K562 (cell line): ENCODE measurements around the gene OVCH2. TPM values are rescaled to one million over a fixed set of nuclear protein-coding genes. Genes with fewer than 3 reads are reported as not detected.
A peak's percentile ranks its signal among the peaks of the same experiment; 100 is the strongest.

Experiments used
- CEBPG ChIP-seq, 3 experiments: fragments of 200-800 bp in 1 of 3; sonication (Bioruptor generic) in 1 of 3; sonication (generic) in 1 of 3; formaldehyde crosslinking in 1 of 3; IDR thresholded peaks in 2 of 3; conservative IDR thresholded peaks in 1 of 3; 2 replicates each; pipeline versions ENCODE4 v1.6.1 to v1.8.0; 2016 to 2022; ENCODE audit warnings: missing compliant biosample characterization in 2 of 3, missing genetic modification characterization in 2 of 3, mild to moderate bottlenecking in 1 of 3, missing genetic modification reagents in 1 of 3
- ETV6 ChIP-seq, 3 experiments: fragments of 150-350 bp in 1 of 3; sonication (generic) in 1 of 3; formaldehyde crosslinking in 1 of 3; IDR thresholded peaks; 2 replicates each; pipeline versions ENCODE4 v1.6.1 to v1.8.0; 2014 to 2022; ENCODE audit warnings: borderline replicate concordance in 2 of 3, low read depth in 2 of 3, antibody characterized with exemption in 1 of 3, low read length in 1 of 3, mild to moderate bottlenecking in 1 of 3, missing genetic modification reagents in 1 of 3
- JUND ChIP-seq, 2 experiments: IDR thresholded peaks; 2 replicates in 1 of 2; 3 replicates in 1 of 2; pipeline ENCODE4 v1.6.1; 2011; ENCODE audit warnings: borderline replicate concordance in 2 of 2, low read depth in 2 of 2, low read length in 2 of 2, improper control_type of control experiment in 1 of 2, missing biosample characterization in 1 of 2, missing genetic modification characterization in 1 of 2, missing genetic modification reagents in 1 of 2
- KLF6 ChIP-seq: fragments of 250-450 bp; sonication (Bioruptor Pico); IDR thresholded peaks from 2 replicates; pipeline ENCODE4 v1.4.0; 2020; ENCODE audit warnings: mild to moderate bottlenecking, moderate library complexity, borderline replicate concordance
- RAD21 ChIP-seq, 2 experiments: fragments of 250-450 bp in 1 of 2; fragments of 450-650 bp in 1 of 2; sonication (Bioruptor Pico) in 1 of 2; formaldehyde crosslinking in 1 of 2; IDR thresholded peaks in 1 of 2; conservative IDR thresholded peaks in 1 of 2; 2 replicates each; pipeline versions ENCODE4 v1.4.0 to v1.8.0; 2020 to 2022; ENCODE audit warnings: mild to moderate bottlenecking in 2 of 2, moderate library complexity in 1 of 2
- SMARCE1 ChIP-seq: fragments of 450-650 bp; IDR thresholded peaks from 2 replicates; pipeline ENCODE4 v1.7.1; 2016; ENCODE audit warnings: mild to moderate bottlenecking
- SPI1 ChIP-seq: IDR thresholded peaks from 2 replicates; pipeline ENCODE4 v1.6.1; 2011; ENCODE audit warnings: low read depth, low read length, control low read depth, borderline replicate concordance
- TEAD2 ChIP-seq: fragments of 450-650 bp; IDR thresholded peaks from 2 replicates; pipeline ENCODE4 v1.6.1; 2016; ENCODE audit warnings: missing genetic modification characterization, control low read depth, missing compliant biosample characterization
- polyA plus RNA-seq, 8 experiments: library from polyadenylated mRNA; depleted of rRNA in 4 of 8; stranded (reverse) in 5 of 8; unstranded in 3 of 8; fragments of >200 nt; fragmentation: Nextera tagmentation in 2 of 8; fragmentation: Illumina TruSeq in 1 of 8; extraction: Ambion mirVana in 2 of 8; extraction: Trizol in 1 of 8; gene quantifications; 2 replicates each; pipeline versions ENCODE4 v1.2.1 to v1.2.3, GENCODE V29; 2011 to 2014; ENCODE audit warnings: inconsistent platforms in 1 of 8, missing spikeins in 1 of 8
- total RNA-seq, 7 experiments: library from RNA; depleted of rRNA in 6 of 7; stranded (reverse); fragments of >200 nt in 6 of 7; fragmentation: Illumina TruSeq in 2 of 7; extraction: Trizol in 2 of 7; gene quantifications; 2 replicates each; pipeline versions ENCODE4 v1.2.1 to v1.2.3, GENCODE V29; 2011 to 2021; ENCODE audit warnings: low replicate concordance in 1 of 7
- TF ChIP-seq, protein P1 (sequence below): fragments of 450-650 bp; IDR thresholded peaks from 2 replicates; pipeline ENCODE4 v1.7.1; 2018; ENCODE audit warnings: mild to moderate bottlenecking, low read depth; ENCODE audit not compliant: partially characterized antibody

Gene OVCH2
- total and polyA plus RNA-seq, 9 of the 15 experiments (the other 6 are each of a cell fraction or from before 2014, with no cell fraction given) = not detected

DNA sequence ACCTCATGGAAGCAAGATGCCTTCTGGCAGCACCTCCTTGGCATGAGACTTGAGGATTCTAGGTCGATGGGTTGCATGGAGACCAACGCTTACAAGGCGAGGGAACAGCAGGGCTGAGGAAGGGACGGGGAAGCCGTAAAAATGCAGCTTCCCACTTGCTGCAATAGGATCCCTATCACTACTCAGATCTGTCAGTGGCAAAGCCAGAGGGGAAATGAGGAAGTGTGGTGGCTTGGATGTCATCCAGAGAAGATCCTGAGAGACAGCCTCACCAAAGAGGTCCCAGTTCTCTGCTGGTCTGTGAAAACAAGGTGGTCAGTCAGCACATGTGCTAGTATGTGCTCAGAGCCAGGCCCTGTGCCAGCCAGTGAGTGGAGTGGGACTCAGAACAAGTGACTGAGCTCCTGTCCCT lies 55.1 kb downstream of the OVCH2 start (continued):
- TF ChIP-seq KLF6 (CRISPR knock-in tag) = no peak
- TF ChIP-seq, protein P1, sequence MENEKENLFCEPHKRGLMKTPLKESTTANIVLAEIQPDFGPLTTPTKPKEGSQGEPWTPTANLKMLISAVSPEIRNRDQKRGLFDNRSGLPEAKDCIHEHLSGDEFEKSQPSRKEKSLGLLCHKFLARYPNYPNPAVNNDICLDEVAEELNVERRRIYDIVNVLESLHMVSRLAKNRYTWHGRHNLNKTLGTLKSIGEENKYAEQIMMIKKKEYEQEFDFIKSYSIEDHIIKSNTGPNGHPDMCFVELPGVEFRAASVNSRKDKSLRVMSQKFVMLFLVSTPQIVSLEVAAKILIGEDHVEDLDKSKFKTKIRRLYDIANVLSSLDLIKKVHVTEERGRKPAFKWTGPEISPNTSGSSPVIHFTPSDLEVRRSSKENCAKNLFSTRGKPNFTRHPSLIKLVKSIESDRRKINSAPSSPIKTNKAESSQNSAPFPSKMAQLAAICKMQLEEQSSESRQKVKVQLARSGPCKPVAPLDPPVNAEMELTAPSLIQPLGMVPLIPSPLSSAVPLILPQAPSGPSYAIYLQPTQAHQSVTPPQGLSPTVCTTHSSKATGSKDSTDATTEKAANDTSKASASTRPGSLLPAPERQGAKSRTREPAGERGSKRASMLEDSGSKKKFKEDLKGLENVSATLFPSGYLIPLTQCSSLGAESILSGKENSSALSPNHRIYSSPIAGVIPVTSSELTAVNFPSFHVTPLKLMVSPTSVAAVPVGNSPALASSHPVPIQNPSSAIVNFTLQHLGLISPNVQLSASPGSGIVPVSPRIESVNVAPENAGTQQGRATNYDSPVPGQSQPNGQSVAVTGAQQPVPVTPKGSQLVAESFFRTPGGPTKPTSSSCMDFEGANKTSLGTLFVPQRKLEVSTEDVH = no peak
- peak; percentile 48; the same call in 1 of the 2 replicates for TF ChIP-seq SMARCE1
- TF ChIP-seq TEAD2 (tag) = no peak
- TF ChIP-seq SPI1 = peak; percentile 98
- TF ChIP-seq JUND (IDR thresholded peaks at IDR 0.05; ENCODE audit: borderline replicate concordance, low read depth, low read length) = no peak
- peak; percentile 35; the same call in 1 of the 3 replicates for TF ChIP-seq JUND (tag; IDR thresholded peaks at IDR 0.05; ENCODE audit: borderline replicate concordance, low read depth, low read length)
- no peak for TF ChIP-seq CEBPG (CRISPR knock-in tag; IDR thresholded peaks at IDR 0.05)
- peak in 1 of 2 experiments; percentile 72; a peak in 2 of 4 replicates for TF ChIP-seq CEBPG (tag; conservative IDR thresholded peaks at IDR 0.05 in 1 of 2, IDR thresholded peaks at IDR 0.05 in 1 of 2)
- 0 out of 4 replicates have a peak, but pooled peaks of 1 of the 2 experiments have one; percentile 34 for TF ChIP-seq ETV6 (IDR thresholded peaks at IDR 0.05; ENCODE audit: borderline replicate concordance in 1 of 2, low read depth in 2 of 2, low read length in 1 of 2)
- TF ChIP-seq ETV6 (CRISPR knock-in tag; IDR thresholded peaks at IDR 0.05; ENCODE audit: borderline replicate concordance) = no peak
- 0 out of 4 replicates have a peak, but pooled peaks of 1 of the 2 experiments have one; percentile 10 for TF ChIP-seq RAD21 (CRISPR knock-in tag; conservative IDR thresholded peaks at IDR 0.05 in 1 of 2, IDR thresholded peaks at IDR 0.05 in 1 of 2)
- TF ChIP-seq, all 486 proteins: peak for 15
